GM12878 (cell line): ENCODE measurements around the gene RPL13A. TPM values are rescaled to one million over a fixed set of nuclear protein-coding genes. Genes with fewer than 3 reads are reported as not detected.

Source experiments
- CBX5 ChIP-seq: sonication (generic); IDR thresholded peaks from 2 replicates; pipeline ENCODE4 v1.6.1; 2016; ENCODE audit warnings: low read depth, moderate library complexity, mild to moderate bottlenecking, inconsistent platforms
- CREB1 ChIP-seq: IDR thresholded peaks from 2 replicates; pipeline ENCODE4 v1.6.1; 2012; ENCODE audit warnings: low read depth, mild to moderate bottlenecking, inconsistent platforms
- FOXK2 ChIP-seq: fragments of 450-650 bp; IDR thresholded peaks from 2 replicates; pipeline ENCODE4 v1.6.1; 2017; ENCODE audit warnings: mild to moderate bottlenecking, moderate library complexity
- HDAC2 ChIP-seq: fragments of 200-600 bp; sonication (generic); IDR thresholded peaks from 2 replicates; pipeline ENCODE4 v1.6.1; 2017
- MTA2 ChIP-seq: fragments of 450-650 bp; IDR thresholded peaks from 2 replicates; pipeline ENCODE4 v1.6.1; 2016; ENCODE audit warnings: low read depth, mild to moderate bottlenecking, moderate library complexity
- MXI1 ChIP-seq: fragments of 150-350 bp; IDR thresholded peaks from 2 replicates; pipeline ENCODE4 v1.6.1; 2011; ENCODE audit warnings: low read depth, mild to moderate bottlenecking, inconsistent platforms, low read length, improper control_type of control experiment
- MYC ChIP-seq: IDR thresholded peaks from 2 replicates; pipeline ENCODE4 v1.6.1; 2011; ENCODE audit warnings: mild to moderate bottlenecking, low read length, moderate library complexity, inconsistent platforms; ENCODE audit not compliant: insufficient read depth, insufficient replicate concordance, insufficient read length, severe bottlenecking
- RCOR1 ChIP-seq: conservative IDR thresholded peaks from 2 replicates; pipeline ENCODE4 v1.6.1; 2012; ENCODE audit warnings: low read depth, low read length, improper control_type of control experiment
- RELA ChIP-seq: fragments of 450-650 bp; IDR thresholded peaks from 2 replicates; pipeline ENCODE4 v1.8.0; 2014; ENCODE audit warnings: borderline replicate concordance; ENCODE audit not compliant: partially characterized antibody
- SIX5 ChIP-seq: IDR thresholded peaks from 2 replicates; pipeline ENCODE4 v1.6.1; 2011; ENCODE audit warnings: mild to moderate bottlenecking, low read depth, low read length, moderate library complexity; ENCODE audit not compliant: severe bottlenecking
- SMARCA5 ChIP-seq: fragments of 450-650 bp; IDR thresholded peaks from 2 replicates; pipeline ENCODE4 v1.6.1; 2017; ENCODE audit warnings: mild to moderate bottlenecking
- SPI1 ChIP-seq: IDR thresholded peaks from 2 replicates; pipeline ENCODE4 v1.6.1; 2011; ENCODE audit warnings: low read depth, mild to moderate bottlenecking, low read length, moderate library complexity, borderline replicate concordance; ENCODE audit not compliant: insufficient read depth
- TAF1 ChIP-seq: IDR thresholded peaks from 2 replicates; pipeline ENCODE4 v1.6.1; 2011; ENCODE audit warnings: mild to moderate bottlenecking, low read depth, low read length, borderline replicate concordance
- ZNF384 ChIP-seq: IDR thresholded peaks from 2 replicates; pipeline ENCODE4 v1.6.1; 2012; ENCODE audit warnings: low read depth, mild to moderate bottlenecking, low read length, improper control_type of control experiment, borderline replicate concordance
- polyA plus RNA-seq, 11 experiments: library from polyadenylated mRNA; depleted of rRNA in 4 of 11; unstranded in 6 of 11; stranded (reverse) in 5 of 11; fragments of >200 nt; fragmentation: Nextera tagmentation in 4 of 11; fragmentation: Illumina TruSeq in 1 of 11; extraction: Ambion mirVana in 4 of 11; extraction: Trizol in 1 of 11; gene quantifications; 1 replicate in 1 of 11; 2 replicates in 10 of 11; pipeline versions ENCODE4 v1.2.1 to v1.2.3, GENCODE V29; 2011 to 2016; ENCODE audit warnings: inconsistent platforms in 2 of 11, missing spikeins in 2 of 11, low read depth in 1 of 11
- total RNA-seq, 4 experiments: library from RNA; depleted of rRNA in 3 of 4; stranded (reverse); fragments of >200 nt in 3 of 4; fragmentation: Illumina TruSeq in 1 of 4; extraction: Trizol in 1 of 4; gene quantifications; 2 replicates each; pipeline versions ENCODE4 v1.2.1 to v1.2.3, GENCODE V29; 2013 to 2021
- TF ChIP-seq, protein P1 (sequence below): fragments of 450-650 bp; IDR thresholded peaks from 2 replicates; pipeline ENCODE4 v1.6.1; 2016; ENCODE audit warnings: mild to moderate bottlenecking
- TF ChIP-seq, protein P2 (sequence below): IDR thresholded peaks from 2 replicates; pipeline ENCODE4 v1.6.1; 2012; ENCODE audit warnings: mild to moderate bottlenecking, low read depth, low read length
- TF ChIP-seq, protein P3 (sequence below): fragments of 450-650 bp; IDR thresholded peaks from 2 replicates; pipeline ENCODE4 v1.6.1; 2018; ENCODE audit warnings: mild to moderate bottlenecking, low read depth, moderate library complexity; ENCODE audit not compliant: partially characterized antibody
- TF ChIP-seq, protein P4 (sequence below): fragments of 450-650 bp; IDR thresholded peaks from 2 replicates; pipeline ENCODE4 v1.6.1; 2017; ENCODE audit warnings: antibody characterized with exemption, mild to moderate bottlenecking, moderate library complexity

Gene RPL13A
- total and polyA plus RNA-seq, 10 of the 15 experiments (the other 5 are each of a cell fraction or from before 2014, with no cell fraction given) = 1,426 to 8,961 (median 4,266) TPM

DNA sequence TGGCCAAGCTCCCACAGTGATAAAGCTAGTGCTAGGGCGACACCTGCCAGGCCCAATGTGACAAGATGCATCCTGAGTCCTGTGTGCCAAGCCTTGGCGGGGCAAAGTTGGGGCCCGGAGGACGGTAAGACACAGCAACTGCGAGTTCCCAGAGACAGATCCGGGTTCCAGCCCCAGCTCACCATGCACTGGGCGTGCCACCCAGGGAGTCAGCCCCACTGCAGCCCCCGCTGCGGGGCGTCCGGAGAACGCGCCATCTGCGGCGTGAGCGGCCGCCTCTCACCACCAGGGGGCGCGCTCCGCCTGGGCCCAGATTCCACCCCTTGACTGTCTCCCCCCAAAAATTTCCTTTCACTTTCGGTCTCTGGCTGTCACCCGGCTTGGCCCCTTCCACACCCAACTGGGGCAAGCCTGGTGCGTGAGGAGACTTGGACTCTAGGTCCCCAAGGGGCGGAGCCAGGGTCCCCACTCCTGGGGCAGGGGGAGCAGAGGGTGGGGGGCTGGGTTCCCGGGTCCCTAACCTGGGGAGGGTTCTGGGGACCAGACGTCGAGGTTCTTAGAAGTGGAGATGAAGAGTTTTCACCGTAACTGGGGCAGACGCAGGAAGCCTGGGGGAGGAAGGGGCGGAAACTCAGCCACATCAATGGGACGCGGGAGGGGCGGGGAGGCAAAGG, 13.4 kb upstream of the RPL13A start, which contains the start of gene FLT3LG (continued):
- TF ChIP-seq SPI1 (no peak), CREB1 (no peak; the same call in none of the 2 replicates), MTA2 (peak; percentile 18; the same call in 1 of the 2 replicates), RELA (peak; percentile 52), TAF1 (0 out of 2 replicates have a peak, but pooled peaks have one; percentile 14), SIX5 (peak; percentile 29), ZNF384 (no peak), RCOR1 (no peak), MXI1 (no peak), HDAC2 (no peak), SMARCA5 (peak; percentile 87; the same call in 1 of the 2 replicates), MYC (peak; percentile 44), FOXK2 (no peak), CBX5 (no peak)
- TF ChIP-seq, protein P1, sequence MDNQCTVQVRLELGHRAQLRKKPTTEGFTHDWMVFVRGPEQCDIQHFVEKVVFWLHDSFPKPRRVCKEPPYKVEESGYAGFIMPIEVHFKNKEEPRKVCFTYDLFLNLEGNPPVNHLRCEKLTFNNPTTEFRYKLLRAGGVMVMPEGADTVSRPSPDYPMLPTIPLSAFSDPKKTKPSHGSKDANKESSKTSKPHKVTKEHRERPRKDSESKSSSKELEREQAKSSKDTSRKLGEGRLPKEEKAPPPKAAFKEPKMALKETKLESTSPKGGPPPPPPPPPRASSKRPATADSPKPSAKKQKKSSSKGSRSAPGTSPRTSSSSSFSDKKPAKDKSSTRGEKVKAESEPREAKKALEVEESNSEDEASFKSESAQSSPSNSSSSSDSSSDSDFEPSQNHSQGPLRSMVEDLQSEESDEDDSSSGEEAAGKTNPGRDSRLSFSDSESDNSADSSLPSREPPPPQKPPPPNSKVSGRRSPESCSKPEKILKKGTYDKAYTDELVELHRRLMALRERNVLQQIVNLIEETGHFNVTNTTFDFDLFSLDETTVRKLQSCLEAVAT = no peak
- TF ChIP-seq, protein P2, sequence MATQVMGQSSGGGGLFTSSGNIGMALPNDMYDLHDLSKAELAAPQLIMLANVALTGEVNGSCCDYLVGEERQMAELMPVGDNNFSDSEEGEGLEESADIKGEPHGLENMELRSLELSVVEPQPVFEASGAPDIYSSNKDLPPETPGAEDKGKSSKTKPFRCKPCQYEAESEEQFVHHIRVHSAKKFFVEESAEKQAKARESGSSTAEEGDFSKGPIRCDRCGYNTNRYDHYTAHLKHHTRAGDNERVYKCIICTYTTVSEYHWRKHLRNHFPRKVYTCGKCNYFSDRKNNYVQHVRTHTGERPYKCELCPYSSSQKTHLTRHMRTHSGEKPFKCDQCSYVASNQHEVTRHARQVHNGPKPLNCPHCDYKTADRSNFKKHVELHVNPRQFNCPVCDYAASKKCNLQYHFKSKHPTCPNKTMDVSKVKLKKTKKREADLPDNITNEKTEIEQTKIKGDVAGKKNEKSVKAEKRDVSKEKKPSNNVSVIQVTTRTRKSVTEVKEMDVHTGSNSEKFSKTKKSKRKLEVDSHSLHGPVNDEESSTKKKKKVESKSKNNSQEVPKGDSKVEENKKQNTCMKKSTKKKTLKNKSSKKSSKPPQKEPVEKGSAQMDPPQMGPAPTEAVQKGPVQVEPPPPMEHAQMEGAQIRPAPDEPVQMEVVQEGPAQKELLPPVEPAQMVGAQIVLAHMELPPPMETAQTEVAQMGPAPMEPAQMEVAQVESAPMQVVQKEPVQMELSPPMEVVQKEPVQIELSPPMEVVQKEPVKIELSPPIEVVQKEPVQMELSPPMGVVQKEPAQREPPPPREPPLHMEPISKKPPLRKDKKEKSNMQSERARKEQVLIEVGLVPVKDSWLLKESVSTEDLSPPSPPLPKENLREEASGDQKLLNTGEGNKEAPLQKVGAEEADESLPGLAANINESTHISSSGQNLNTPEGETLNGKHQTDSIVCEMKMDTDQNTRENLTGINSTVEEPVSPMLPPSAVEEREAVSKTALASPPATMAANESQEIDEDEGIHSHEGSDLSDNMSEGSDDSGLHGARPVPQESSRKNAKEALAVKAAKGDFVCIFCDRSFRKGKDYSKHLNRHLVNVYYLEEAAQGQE = no peak
- TF ChIP-seq, protein P3, sequence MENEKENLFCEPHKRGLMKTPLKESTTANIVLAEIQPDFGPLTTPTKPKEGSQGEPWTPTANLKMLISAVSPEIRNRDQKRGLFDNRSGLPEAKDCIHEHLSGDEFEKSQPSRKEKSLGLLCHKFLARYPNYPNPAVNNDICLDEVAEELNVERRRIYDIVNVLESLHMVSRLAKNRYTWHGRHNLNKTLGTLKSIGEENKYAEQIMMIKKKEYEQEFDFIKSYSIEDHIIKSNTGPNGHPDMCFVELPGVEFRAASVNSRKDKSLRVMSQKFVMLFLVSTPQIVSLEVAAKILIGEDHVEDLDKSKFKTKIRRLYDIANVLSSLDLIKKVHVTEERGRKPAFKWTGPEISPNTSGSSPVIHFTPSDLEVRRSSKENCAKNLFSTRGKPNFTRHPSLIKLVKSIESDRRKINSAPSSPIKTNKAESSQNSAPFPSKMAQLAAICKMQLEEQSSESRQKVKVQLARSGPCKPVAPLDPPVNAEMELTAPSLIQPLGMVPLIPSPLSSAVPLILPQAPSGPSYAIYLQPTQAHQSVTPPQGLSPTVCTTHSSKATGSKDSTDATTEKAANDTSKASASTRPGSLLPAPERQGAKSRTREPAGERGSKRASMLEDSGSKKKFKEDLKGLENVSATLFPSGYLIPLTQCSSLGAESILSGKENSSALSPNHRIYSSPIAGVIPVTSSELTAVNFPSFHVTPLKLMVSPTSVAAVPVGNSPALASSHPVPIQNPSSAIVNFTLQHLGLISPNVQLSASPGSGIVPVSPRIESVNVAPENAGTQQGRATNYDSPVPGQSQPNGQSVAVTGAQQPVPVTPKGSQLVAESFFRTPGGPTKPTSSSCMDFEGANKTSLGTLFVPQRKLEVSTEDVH = no peak
- TF ChIP-seq, protein P4, sequence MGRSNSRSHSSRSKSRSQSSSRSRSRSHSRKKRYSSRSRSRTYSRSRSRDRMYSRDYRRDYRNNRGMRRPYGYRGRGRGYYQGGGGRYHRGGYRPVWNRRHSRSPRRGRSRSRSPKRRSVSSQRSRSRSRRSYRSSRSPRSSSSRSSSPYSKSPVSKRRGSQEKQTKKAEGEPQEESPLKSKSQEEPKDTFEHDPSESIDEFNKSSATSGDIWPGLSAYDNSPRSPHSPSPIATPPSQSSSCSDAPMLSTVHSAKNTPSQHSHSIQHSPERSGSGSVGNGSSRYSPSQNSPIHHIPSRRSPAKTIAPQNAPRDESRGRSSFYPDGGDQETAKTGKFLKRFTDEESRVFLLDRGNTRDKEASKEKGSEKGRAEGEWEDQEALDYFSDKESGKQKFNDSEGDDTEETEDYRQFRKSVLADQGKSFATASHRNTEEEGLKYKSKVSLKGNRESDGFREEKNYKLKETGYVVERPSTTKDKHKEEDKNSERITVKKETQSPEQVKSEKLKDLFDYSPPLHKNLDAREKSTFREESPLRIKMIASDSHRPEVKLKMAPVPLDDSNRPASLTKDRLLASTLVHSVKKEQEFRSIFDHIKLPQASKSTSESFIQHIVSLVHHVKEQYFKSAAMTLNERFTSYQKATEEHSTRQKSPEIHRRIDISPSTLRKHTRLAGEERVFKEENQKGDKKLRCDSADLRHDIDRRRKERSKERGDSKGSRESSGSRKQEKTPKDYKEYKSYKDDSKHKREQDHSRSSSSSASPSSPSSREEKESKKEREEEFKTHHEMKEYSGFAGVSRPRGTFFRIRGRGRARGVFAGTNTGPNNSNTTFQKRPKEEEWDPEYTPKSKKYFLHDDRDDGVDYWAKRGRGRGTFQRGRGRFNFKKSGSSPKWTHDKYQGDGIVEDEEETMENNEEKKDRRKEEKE = no peak
